NT2/D1 (cell line): ENCODE results near the gene BTBD6.

Experiments
- SUZ12 ChIP-seq: IDR thresholded peaks from 2 replicates; pipeline ENCODE4 v1.6.1; 2011; ENCODE audit not compliant: insufficient read length, insufficient read depth; ENCODE audit errors: extremely low read depth
- YY1 ChIP-seq: IDR thresholded peaks from 2 replicates; pipeline ENCODE4 v1.6.1; 2011; ENCODE audit not compliant: insufficient read length, insufficient read depth
- ZNF274 ChIP-seq: IDR thresholded peaks from 2 replicates; pipeline ENCODE4 v1.6.1; 2011; ENCODE audit warnings: mild to moderate bottlenecking, low read depth, low read length

- TF ChIP-seq YY1 (no peak), SUZ12 (no peak), ZNF274 (no peak)
Observed at GRCh38 chr14:105216490-105217247, 31.7 kb upstream of the BTBD6 start.
